Upper lobe of left lung (tissue), 4 donors: ENCODE data around the gene OPCML.

Source experiments
- POLR2A ChIP-seq, 4 donors: fragments of 450-650 bp; IDR thresholded peaks; one replicate each; pipeline ENCODE4 v1.5.1; 2016 to 2017; ENCODE audit warnings: antibody characterized with exemption in 4 of 4, mild to moderate bottlenecking in 2 of 4
- POLR2AphosphoS5 ChIP-seq, 2 donors: sonication (generic); formaldehyde crosslinking; IDR thresholded peaks; one replicate each; pipeline ENCODE4 v1.5.1; 2017; ENCODE audit warnings: antibody characterized with exemption in 2 of 2
- TF ChIP-seq, protein P1 (sequence below), 6 experiments: fragments of 450-650 bp in 4 of 6; fragments of 200-600 bp in 2 of 6; sonication (generic) in 2 of 6; IDR thresholded peaks; one replicate each; pipeline ENCODE4 v1.5.1; 2016 to 2019; ENCODE audit warnings: antibody characterized with exemption in 6 of 6

DNA sequence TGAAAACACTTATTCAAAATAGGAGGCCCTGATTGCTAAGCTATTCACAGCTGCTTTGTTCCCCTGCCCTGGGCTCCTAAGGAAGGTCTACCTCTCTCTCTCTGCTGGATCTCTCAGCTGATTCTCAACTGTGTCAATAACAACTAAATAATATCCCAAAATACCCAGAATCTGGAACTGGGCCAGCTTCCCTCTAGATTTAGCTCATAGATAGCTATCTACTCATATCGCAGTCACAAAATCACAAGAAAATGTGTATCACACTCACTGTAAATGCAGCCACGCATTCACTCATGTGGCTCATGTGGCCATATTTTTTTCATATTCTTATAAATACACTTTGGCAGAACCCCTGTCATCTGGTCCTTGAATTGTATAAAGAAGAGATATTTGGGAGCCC lies 555.1 kb downstream of the OPCML start:
- TF ChIP-seq POLR2AphosphoS5 (IDR thresholded peaks at IDR 0.05) = no peak
- TF ChIP-seq, protein P1, sequence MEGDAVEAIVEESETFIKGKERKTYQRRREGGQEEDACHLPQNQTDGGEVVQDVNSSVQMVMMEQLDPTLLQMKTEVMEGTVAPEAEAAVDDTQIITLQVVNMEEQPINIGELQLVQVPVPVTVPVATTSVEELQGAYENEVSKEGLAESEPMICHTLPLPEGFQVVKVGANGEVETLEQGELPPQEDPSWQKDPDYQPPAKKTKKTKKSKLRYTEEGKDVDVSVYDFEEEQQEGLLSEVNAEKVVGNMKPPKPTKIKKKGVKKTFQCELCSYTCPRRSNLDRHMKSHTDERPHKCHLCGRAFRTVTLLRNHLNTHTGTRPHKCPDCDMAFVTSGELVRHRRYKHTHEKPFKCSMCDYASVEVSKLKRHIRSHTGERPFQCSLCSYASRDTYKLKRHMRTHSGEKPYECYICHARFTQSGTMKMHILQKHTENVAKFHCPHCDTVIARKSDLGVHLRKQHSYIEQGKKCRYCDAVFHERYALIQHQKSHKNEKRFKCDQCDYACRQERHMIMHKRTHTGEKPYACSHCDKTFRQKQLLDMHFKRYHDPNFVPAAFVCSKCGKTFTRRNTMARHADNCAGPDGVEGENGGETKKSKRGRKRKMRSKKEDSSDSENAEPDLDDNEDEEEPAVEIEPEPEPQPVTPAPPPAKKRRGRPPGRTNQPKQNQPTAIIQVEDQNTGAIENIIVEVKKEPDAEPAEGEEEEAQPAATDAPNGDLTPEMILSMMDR (IDR thresholded peaks at IDR 0.05) = no peak
- no peak for TF ChIP-seq POLR2A (IDR thresholded peaks at IDR 0.05)
